NCI-H1048 (cell line): ENCODE measurements around the gene MEX3D.
A peak's percentile ranks its signal among the peaks of the same experiment; 100 is the strongest.

Experiments used
- DNase-seq: peaks from one replicate; lab custom pipeline; 2025; lab: John Stamatoyannopoulos, UW

MEX3D gene

DNA sequence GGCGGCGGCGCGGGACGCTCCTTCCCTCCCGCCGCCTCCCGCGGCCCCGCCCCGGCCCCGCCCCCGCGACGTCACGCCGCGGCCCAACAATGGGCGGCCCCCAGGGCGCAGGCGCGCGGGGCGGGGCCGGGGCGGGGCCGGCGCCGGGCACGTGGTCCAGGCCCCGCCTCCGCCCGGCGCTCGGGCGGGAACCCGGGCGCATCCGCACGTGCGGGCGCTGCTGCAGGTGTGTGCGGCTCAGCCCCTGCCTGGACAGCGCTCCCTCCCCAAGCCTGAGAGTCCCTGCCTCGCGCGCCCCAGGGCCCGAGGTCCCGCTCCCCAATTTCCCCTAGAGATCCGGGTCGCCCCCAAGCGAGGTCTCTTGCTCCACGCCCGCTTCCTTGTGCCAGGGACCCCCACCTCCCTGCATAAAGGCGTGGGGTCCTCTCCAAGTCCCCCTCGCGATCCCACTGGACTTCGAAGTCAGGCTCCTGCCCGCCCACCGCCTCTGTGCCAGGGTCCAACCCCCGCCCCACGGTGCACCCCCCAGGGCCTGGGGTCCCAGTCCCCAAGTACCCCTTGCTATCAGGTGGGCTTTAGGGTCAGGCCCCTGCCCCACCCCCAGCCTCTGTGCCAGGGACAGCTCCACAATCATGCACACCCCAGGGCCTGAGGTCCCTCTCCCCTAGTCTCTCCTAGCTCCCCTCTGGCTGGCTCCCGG lies at the start of gene MEX3D:
Gene MEX3D (minus strand): TSS at position 6 of the 700 bp plus-strand sequence. CDS start 267 bp downstream, outside the sequence.
- peak; percentile 31 for DNase-seq

GRCh38 chr19:1616875-1617274 lies 48.8 kb upstream of the MEX3D start:
- no peak for DNase-seq

GRCh38 chr19:1616396-1616795 lies 48.3 kb upstream of the MEX3D start:
- no peak for DNase-seq

DNA sequence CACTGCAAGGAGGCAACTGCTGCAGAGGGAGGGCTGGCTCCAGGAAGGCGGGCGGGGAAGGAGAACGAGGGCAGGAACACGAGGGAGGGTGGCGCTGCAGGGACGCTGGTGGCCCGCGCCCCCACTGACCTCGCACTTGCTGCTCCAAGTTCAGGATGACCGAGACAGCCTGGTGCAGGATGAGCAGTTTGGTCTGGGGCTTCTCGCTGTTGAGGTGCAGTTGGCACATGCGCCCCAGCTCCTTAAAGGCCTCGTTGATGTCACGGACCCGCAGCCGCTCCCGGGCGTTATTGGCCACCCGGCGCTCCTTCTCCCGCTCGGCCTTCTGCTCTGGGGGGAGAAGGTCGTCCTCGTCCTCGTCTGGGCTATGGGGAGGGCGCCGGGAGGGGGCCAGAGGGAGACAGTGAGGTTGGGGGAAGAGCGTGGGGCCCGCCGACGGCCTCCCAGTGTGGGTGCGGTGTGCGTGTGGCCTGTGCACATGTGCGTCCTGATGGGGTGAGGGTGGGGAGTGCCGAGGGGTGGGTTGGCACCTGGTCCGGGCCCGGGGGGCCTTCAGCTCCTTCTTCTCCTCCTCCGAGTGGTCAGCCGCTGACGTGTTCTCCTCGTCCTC lies 47.1 kb upstream of the MEX3D start:
- DNase-seq, result no peak

DNA sequence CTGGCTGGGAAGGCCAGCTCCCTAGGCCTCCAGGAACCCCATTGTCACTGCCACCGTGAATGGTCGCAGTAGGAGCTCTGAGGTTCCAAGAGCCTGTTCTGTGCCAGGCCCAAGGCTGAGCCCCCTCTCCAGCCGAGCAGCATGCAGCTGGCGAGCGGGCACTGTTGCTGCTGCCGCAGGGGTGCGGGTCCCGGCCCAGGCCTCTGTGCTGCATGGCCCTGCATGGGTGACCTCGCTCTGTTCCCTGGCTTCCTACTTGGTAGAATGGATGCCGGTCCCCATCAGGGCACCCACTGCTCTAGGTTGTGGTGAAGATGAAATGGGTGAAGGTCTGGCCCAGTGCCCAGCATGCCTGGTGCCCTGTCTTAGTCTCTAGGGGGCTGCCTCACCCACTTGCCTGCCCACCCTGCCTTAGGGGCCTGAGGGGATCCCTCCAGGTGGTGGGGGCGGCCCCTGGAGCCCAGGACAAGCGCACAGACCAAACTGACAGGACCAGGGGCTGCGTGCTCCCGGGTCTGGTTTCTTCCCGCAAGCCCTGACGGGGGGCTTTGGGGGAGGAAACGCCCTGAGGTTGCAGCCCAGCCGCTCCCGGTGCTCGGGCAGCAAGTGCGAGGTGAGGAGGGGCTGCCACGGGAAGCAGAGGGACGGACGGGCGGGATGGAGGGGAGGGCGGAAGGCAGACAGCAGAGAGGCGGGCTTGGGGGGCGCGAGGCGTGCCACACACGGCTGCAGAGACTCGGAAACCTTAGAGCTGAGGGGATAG lies 45.9 kb upstream of the MEX3D start:
- DNase-seq, result no peak

- no peak for DNase-seq
These were observed 45.0 kb upstream of the MEX3D start for GRCh38 chr19:1613146-1613545.

GRCh38 chr19:1612114-1613086 lies 44.3 kb upstream of the MEX3D start:
- DNase-seq, result no peak

DNA sequence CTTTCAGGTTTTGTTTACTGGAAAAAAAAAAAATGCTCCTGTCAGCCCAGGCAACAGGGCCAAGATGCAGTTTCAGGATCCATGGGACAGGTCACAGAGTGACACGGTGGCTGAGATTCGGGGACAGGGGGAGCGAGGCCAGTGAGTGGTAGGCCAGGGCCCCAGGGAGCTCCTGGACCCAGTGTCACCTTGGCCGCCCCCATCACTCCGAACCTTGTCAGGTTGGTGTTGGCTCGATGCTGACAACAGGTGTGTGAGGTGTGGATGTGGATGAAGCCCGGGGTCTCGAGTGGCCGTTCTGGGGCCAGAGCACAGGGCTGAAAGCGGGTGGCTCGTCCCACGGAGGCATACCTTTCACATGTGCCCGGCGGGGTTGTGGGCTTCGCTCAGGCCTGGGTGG lies 43.2 kb upstream of the MEX3D start:
- DNase-seq, result no peak

- no peak for DNase-seq
These were observed 42.5 kb upstream of the MEX3D start for GRCh38 chr19:1610579-1610978.

DNA sequence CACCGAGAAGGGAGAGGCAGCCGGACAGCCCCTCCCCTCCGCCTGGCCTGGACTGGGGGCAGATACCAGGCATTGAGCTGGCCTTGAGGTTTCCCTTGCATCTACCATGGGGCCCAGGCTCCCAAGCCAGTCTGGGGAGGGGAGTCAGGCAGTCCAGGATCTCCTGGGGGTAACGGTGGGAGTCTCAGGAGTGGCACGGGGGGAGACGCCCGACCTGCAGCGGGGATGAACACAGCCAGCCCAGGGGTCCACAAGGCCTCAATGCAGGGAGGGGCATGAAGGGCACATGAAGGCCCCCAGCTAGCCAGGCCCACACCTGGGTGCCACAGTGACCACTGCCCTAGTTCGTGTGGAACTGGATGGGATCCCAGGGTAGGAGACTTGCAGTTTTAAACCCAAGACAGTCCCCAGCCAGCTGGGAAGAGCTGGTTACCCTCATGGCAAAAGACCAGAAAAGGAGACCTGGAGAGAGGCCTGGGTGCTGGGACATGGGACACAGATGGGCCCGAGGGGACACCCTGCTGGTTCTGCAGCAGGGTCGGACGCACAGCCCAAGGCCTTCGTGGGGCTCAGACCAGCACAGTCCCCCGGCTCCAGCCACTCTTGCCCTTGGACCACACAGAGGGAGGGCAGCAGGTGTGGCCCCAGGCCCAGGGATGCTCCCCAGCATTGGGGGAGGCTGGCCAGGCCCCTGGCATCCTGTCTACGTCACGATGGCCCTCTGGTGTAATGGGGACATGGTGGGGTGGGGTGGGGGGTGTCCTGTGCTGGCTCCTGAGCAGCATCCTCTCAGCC lies 41.8 kb upstream of the MEX3D start:
- no peak for DNase-seq

DNA sequence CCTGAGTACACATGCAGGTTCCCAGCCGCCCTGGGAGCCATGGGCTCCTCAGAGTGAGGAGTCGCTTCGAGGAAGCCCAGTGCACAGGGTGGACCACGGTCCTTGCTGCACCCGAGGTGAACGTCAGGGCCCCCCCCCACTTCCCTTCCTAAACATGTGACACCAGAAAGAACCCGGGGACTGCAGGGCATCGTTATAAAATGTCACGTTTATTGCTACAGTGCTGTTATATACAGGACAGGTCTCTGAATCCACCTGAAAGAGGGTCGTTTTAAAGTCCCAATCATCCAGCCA lies 40.9 kb upstream of the MEX3D start:
- no peak for DNase-seq

- DNase-seq, result no peak
These were observed 40.4 kb upstream of the MEX3D start for GRCh38 chr19:1608359-1609102.

DNA sequence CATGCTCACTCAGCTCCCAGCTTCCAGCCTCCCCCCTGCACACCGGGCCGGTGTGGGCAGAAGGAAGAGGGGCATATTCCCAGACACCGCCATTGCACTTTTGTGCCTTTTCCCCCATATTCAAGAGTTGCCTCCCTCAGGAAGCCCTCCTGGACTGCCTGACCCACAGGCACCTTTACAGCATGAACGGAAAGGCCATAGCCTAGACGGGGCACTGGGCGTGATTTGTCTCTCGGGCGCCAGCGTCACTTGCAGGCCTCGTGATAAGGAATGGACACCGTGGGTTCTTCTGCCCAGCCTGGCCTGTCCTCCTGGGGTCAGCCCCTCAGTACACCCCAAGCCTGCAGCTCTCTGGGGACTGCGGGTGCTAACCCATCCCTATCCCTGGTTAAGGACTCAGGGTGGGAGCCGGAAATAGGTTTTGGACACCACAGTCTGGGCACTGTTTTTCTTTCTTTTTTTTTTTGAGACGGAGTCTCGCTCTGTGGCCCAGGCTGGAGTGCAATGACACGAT lies 38.1 kb upstream of the MEX3D start:
- no peak for DNase-seq

DNA sequence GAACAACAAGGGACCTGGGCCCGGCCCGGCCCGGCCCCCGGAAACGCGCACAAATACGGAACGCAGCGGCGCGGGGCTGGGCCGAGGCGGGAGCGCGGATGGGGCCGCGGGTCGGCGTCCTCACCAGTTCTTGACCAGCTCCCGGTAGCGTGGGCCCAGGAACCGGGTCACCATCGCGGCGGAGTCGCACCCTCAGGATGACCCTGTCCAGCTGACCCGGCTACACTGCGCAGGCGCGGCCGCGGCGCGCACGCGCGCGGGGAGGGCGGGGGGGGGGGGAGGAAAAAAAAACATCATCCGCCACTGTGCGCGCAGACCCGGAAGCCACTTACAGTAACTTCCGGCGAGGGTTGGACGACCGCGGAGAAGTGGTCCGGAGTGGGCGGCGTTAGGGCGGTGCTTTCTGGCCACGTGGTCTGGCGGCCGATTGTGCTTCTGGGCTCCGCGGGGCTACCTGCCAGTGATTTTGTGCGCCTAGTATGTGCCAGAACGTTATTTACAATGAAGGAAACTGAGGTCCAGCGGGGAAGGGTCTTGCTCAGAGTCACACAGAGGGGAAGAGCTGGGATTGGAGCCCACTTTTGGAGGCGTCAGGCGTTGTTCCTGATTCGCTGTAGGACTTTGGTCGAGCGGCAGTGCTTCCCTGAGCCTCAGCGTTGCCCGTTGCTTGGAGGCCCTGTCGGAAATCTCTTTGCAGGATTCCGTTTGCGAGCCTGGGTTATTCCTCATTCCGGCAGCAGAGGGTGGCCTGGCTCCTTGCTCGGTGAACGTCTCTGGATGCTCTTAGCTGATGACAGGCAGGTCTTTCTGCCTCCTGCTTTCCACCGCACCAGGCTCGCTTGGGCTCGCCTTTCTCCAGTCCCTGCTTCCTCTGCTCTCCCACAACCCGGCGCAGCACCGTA lies 37.4 kb upstream of the MEX3D start, which contains the start of gene UQCR11:
Gene UQCR11 (minus strand): TSS at position 227 of the 902 bp plus-strand sequence. CDS start 53 bp downstream, at position 174.
- peak; percentile 85 for DNase-seq

- DNase-seq, result no peak
These were observed 34.1 kb upstream of the MEX3D start for GRCh38 chr19:1602091-1602707.

DNA sequence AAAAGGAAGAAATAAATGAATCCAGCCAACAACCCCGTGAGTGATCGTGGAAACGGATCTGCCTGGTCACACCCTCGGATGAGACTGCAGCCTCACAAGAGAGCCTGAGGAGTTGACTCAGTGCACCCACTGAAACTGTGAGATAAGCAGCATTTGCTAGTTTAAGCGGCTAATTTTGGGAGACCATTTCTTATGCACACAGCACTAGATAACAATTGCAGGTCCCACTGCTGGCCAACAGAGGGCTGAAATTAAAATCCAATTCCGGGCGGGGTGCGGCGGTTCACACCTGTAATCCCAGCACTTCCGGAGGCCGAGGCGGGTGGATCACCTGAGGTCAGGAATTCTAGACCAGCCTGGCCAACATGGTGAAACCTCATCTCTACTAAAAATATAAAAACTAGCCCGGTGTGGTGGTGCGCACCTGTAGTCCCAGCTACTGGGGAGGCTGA lies 33.5 kb upstream of the MEX3D start:
- no peak for DNase-seq

GRCh38 chr19:1599460-1599846 lies 31.3 kb upstream of the MEX3D start:
- no peak for DNase-seq

GRCh38 chr19:1598777-1599459 lies 30.8 kb upstream of the MEX3D start:
- DNase-seq, result no peak
